ENCODE data around the gene MED28. TPM values are rescaled to one million over a fixed set of nuclear protein-coding genes. Genes with fewer than 3 reads are reported as not detected.

The MED28 gene
- total and polyA plus RNA-seq, 4 donors, result 10.2 to 52.7 (median 26.8) TPM

DNA sequence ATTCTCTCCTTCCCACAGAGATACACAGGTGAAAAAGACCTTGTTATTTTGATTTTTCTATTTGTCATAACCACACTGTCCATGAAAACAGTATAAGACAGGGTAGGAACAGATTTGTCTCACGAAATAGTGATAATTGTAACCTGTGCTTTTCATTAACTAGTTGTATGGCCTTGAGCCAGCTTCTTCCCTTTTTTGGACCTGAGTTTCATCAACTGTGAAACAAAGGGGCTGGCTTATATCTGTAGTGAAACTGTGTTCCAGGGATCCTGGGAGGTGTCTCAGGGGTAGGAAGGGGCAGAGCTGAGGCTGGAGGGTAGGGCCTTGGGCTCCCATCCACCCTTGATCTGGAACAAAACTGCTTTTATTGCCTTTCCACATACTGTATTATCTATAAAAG lies 50.9 kb downstream of the MED28 start:
- ATAC-seq (ENCODE audit: low FRiP score), result no peak
- 51 to 61% methylated on average over 1 of the region's 1 CpG for WGBS, 2 donors
- Histone ChIP-seq H3K36me3 (ENCODE audit: control insufficient read depth in 1 of 2, insufficient read depth in 2 of 2, low read length in 1 of 2) (no peaks in the 10 kb centered on the region), H3K4me1 (ENCODE audit: control insufficient read depth in 1 of 2, insufficient read depth in 2 of 2, low read length in 2 of 2) (no peaks in the 10 kb centered on the region), H3K9me3 (ENCODE audit: control insufficient read depth, low read length) (peaks cover under 1% of the 10 kb centered on the region), H3K4me3 (ENCODE audit: low read length in 2 of 2) (no peak overlapping the region), H3K27ac (ENCODE audit: low read depth in 1 of 2, low read length in 2 of 2) (no peak overlapping the region), H3K27me3 (ENCODE audit: control insufficient read depth in 1 of 2, insufficient read depth in 2 of 2, low read length in 1 of 2) (no peaks in the 10 kb centered on the region)
- DNase-seq, result no peak
- intact Hi-C loops (cut with DNase I), result no loop called here

- intact Hi-C loops (cut with DNase I), result no loop called here
- Histone ChIP-seq H3K9me3 (ENCODE audit: control insufficient read depth, low read length) (peaks cover 1% of the 10 kb centered on the region), H3K27me3 (ENCODE audit: control insufficient read depth in 1 of 2, insufficient read depth in 2 of 2, low read length in 1 of 2) (no peaks in the 10 kb centered on the region), H3K4me3 (ENCODE audit: low read length in 2 of 2) (no peak overlapping the region), H3K27ac (ENCODE audit: low read depth in 1 of 2, low read length in 2 of 2) (no peak overlapping the region), H3K36me3 (ENCODE audit: control insufficient read depth in 1 of 2, insufficient read depth in 2 of 2, low read length in 1 of 2) (no peaks in the 10 kb centered on the region), H3K4me1 (ENCODE audit: control insufficient read depth in 1 of 2, insufficient read depth in 2 of 2, low read length in 2 of 2) (no peaks in the 10 kb centered on the region)
- DNase-seq (no peak), ATAC-seq (ENCODE audit: low FRiP score) (no peak)
- 75 to 78% methylated on average over 3 of the region's 3 CpGs for WGBS, 2 donors
These were observed 51.4 kb downstream of the MED28 start for GRCh38 chr4:17665852-17666251.

DNA sequence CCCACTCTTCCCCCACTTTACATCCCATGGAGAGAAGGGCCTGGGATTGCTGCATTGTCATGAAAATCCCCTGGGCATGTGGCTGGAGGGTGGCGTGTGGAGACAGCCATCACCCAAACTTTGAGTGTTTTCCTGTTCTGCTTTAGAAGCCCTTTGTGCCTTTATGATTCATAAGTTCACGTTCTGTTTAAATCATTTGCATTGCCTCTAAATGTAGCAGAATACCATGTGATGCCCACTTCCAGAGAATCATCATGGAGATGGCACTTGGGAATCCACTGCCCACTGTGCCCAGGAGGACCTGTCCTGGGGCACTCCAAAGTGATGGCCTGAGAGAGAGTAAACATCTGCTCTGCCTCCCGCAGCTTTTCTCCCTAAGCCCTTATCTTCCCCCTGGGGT lies 52.8 kb downstream of the MED28 start:
- DNase-seq, result no peak
- ATAC-seq (ENCODE audit: low FRiP score), result no peak
- Histone ChIP-seq H3K9me3 (ENCODE audit: control insufficient read depth, low read length) (peaks cover 5% of the 10 kb centered on the region), H3K4me3 (ENCODE audit: low read length in 2 of 2) (no peak overlapping the region), H3K4me1 (ENCODE audit: control insufficient read depth in 1 of 2, insufficient read depth in 2 of 2, low read length in 2 of 2) (no peaks in the 10 kb centered on the region), H3K36me3 (ENCODE audit: control insufficient read depth in 1 of 2, insufficient read depth in 2 of 2, low read length in 1 of 2) (no peaks in the 10 kb centered on the region), H3K27me3 (ENCODE audit: control insufficient read depth in 1 of 2, insufficient read depth in 2 of 2, low read length in 1 of 2) (no peaks in the 10 kb centered on the region), H3K27ac (ENCODE audit: low read depth in 1 of 2, low read length in 2 of 2) (no peak overlapping the region)
- 65 to 66% methylated on average over 3 of the region's 3 CpGs for WGBS, 2 donors
- intact Hi-C loops (cut with DNase I), result no loop called here

- WGBS, 2 donors, result 82% methylated on average over 3 of the region's 3 CpGs
These were observed 53.3 kb downstream of the MED28 start for GRCh38 chr4:17667653-17668201.

GRCh38 chr4:17670423-17670822 lies 56.0 kb downstream of the MED28 start:
- H3K27me3 ChIP-seq (ENCODE audit: control insufficient read depth in 1 of 2, insufficient read depth in 2 of 2, low read length in 1 of 2), result no peaks in the 10 kb centered on the region
- H3K4me1 ChIP-seq (ENCODE audit: control insufficient read depth in 1 of 2, insufficient read depth in 2 of 2, low read length in 2 of 2), result no peaks in the 10 kb centered on the region
- DNase-seq (no peak), ATAC-seq (ENCODE audit: low FRiP score) (no peak)
- no peak overlapping the region for H3K4me3 ChIP-seq (ENCODE audit: low read length in 2 of 2)
- H3K36me3 ChIP-seq (ENCODE audit: control insufficient read depth in 1 of 2, insufficient read depth in 2 of 2, low read length in 1 of 2), result no peaks in the 10 kb centered on the region
- no peak overlapping the region for H3K27ac ChIP-seq (ENCODE audit: low read depth in 1 of 2, low read length in 2 of 2)
- intact Hi-C loops (cut with DNase I), result no loop called here
- H3K9me3 ChIP-seq (ENCODE audit: control insufficient read depth, low read length), result peaks cover 5% of the 10 kb centered on the region

More at GRCh38 chr4:17667653-17668201, 53.3 kb downstream of the MED28 start:
- ATAC-seq (ENCODE audit: low FRiP score) (no peak), DNase-seq (no peak)
- intact Hi-C loops (cut with DNase I), result no loop called here
- Histone ChIP-seq H3K4me1 (ENCODE audit: control insufficient read depth in 1 of 2, insufficient read depth in 2 of 2, low read length in 2 of 2) (no peaks in the 10 kb centered on the region), H3K36me3 (ENCODE audit: control insufficient read depth in 1 of 2, insufficient read depth in 2 of 2, low read length in 1 of 2) (no peaks in the 10 kb centered on the region), H3K27ac (ENCODE audit: low read depth in 1 of 2, low read length in 2 of 2) (no peak overlapping the region), H3K27me3 (ENCODE audit: control insufficient read depth in 1 of 2, insufficient read depth in 2 of 2, low read length in 1 of 2) (no peaks in the 10 kb centered on the region), H3K9me3 (ENCODE audit: control insufficient read depth, low read length) (peaks cover 5% of the 10 kb centered on the region), H3K4me3 (ENCODE audit: low read length in 2 of 2) (no peak overlapping the region)

DNA sequence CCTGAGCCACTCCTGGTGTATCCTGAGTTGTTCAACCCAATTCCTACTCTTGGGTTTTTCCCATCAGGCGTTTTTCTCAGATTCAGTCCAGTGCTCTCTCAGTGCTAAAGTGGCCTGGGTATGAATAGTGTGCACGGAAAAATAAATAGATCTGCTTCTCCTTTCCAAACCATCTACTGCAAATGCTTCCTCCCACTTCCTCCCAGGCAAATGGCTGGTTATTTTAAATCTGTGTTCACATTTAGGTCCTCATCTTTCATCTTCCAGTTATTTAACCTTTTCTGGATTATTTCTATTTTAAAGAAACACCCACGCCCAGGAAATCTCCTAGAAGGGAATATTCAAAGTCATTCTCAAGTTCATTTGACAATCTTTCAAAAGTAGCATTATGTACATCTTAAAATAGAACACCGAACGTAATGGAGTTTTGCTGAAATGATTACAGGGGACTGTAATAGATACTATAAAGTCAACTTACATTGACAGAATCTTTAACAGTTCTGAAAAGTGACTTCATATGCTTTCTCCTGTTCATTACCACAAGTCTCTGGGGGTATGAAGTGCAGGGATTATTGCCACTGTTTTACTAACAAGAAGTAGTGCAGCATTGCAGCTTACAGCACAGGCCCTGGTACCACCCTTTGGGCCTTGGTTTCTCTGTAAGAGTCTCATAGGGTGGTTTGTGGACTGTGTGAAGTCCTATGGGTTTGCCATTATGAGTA lies 66.3 kb downstream of the MED28 start:
- no peaks in the 10 kb centered on the region for H3K27me3 ChIP-seq (ENCODE audit: control insufficient read depth in 1 of 2, insufficient read depth in 2 of 2, low read length in 1 of 2)
- DNase-seq (no peak), ATAC-seq (ENCODE audit: low FRiP score) (no peak)
- no peaks in the 10 kb centered on the region for H3K9me3 ChIP-seq (ENCODE audit: control insufficient read depth, low read length)
- H3K4me3 ChIP-seq (ENCODE audit: low read length in 2 of 2), result no peak overlapping the region
- H3K4me1 ChIP-seq (ENCODE audit: control insufficient read depth in 1 of 2, insufficient read depth in 2 of 2, low read length in 2 of 2), result no peaks in the 10 kb centered on the region
- intact Hi-C loops (cut with DNase I), result no loop called here
- H3K27ac ChIP-seq (ENCODE audit: low read depth in 1 of 2, low read length in 2 of 2), result no peak overlapping the region
- no peaks in the 10 kb centered on the region for H3K36me3 ChIP-seq (ENCODE audit: control insufficient read depth in 1 of 2, insufficient read depth in 2 of 2, low read length in 1 of 2)
- 39 to 44% methylated on average over 5 of the region's 5 CpGs for WGBS, 2 donors

DNA sequence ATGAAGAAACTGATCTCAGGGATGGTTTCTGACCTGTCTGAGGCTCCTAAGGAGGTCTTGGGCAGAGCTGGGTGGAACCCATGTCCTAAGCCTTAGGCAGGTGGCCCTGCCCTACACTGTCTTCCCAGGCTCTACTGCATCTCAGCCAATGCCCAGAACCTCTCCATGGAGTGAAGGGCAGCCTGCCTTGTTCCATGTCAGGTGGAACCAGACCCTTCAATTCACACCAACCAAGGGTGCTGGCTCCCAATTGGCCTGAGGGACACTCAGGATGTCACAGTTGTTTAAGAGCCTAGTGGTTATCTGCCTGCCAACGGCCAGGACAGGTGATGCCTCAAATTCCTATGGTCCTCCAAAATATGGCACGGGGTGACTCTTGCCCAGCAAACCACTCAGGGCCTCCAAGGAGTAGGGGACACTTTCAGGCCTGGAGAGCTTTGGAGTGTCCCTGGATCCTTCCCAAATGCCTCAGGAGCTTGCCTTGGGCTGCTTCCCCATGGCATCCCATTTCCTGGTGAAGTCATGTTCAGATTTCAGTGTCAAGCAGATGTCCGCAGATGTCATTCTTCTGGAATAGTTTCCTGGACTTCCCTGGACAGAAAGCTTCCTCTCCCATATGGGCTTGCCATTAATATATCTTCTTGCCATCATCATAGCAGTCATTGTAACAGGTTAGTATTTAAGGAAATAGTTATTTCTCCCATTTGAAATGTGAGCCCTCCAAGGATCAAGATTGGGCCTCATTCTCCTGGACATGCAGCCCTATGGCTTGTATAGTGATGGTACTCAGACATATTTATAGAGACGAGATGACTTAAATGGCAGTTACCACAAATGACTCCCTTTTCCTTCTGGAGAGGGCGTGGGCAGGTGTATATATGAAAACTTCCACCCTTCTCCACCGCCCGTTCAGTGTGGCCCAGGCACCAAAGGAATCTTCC lies 67.1 kb downstream of the MED28 start:
- 64 to 71% methylated on average over 7 of the region's 7 CpGs for WGBS, 2 donors
- H3K36me3 ChIP-seq (ENCODE audit: control insufficient read depth in 1 of 2, insufficient read depth in 2 of 2, low read length in 1 of 2), result no peaks in the 10 kb centered on the region
- ATAC-seq (ENCODE audit: low FRiP score) (no peak), DNase-seq (no peak)
- H3K9me3 ChIP-seq (ENCODE audit: control insufficient read depth, low read length), result no peaks in the 10 kb centered on the region
- H3K4me1 ChIP-seq (ENCODE audit: control insufficient read depth in 1 of 2, insufficient read depth in 2 of 2, low read length in 2 of 2), result no peaks in the 10 kb centered on the region
- no peak overlapping the region for H3K27ac ChIP-seq (ENCODE audit: low read depth in 1 of 2, low read length in 2 of 2)
- H3K27me3 ChIP-seq (ENCODE audit: control insufficient read depth in 1 of 2, insufficient read depth in 2 of 2, low read length in 1 of 2), result no peaks in the 10 kb centered on the region
- no peak overlapping the region for H3K4me3 ChIP-seq (ENCODE audit: low read length in 2 of 2)
- intact Hi-C loops (cut with DNase I), result no loop called here

GRCh38 chr4:17682222-17682566 lies 67.8 kb downstream of the MED28 start:
- no peaks in the 10 kb centered on the region for H3K27me3 ChIP-seq (ENCODE audit: control insufficient read depth in 1 of 2, insufficient read depth in 2 of 2, low read length in 1 of 2)
- H3K9me3 ChIP-seq (ENCODE audit: control insufficient read depth, low read length), result no peaks in the 10 kb centered on the region
- no peaks in the 10 kb centered on the region for H3K36me3 ChIP-seq (ENCODE audit: control insufficient read depth in 1 of 2, insufficient read depth in 2 of 2, low read length in 1 of 2)
- ATAC-seq (ENCODE audit: low FRiP score), result no peak
- H3K4me3 ChIP-seq (ENCODE audit: low read length in 2 of 2), result no peak overlapping the region
- intact Hi-C loops (cut with DNase I), result no loop called here
- DNase-seq, result no peak
- WGBS, 2 donors, result 52 to 72% methylated on average over 2 of the region's 2 CpGs
- H3K4me1 ChIP-seq (ENCODE audit: control insufficient read depth in 1 of 2, insufficient read depth in 2 of 2, low read length in 2 of 2), result no peaks in the 10 kb centered on the region
- H3K27ac ChIP-seq (ENCODE audit: low read depth in 1 of 2, low read length in 2 of 2), result no peak overlapping the region
